NCI-H1436 treated with DMSO at 0.1 percent for 48 hours (cell line): ENCODE results near the gene RPP25.
A peak's percentile ranks its signal among the peaks of the same experiment; 100 is the strongest.
"Not testable (repeated sequence)": the region's sequence is repeated elsewhere in the genome, so short reads cannot be mapped to it uniquely, and the experiment has no call there.

Experiments
- DNase-seq: peaks from one replicate; lab custom pipeline; 2025; lab: John Stamatoyannopoulos, UW

RPP25 gene

GRCh38 chr15:74962671-74963070, 6.1 kb upstream of the RPP25 start:
- no peak for DNase-seq

GRCh38 chr15:74962219-74962618, 5.6 kb upstream of the RPP25 start:
- DNase-seq: no peak

GRCh38 chr15:74961616-74962015, 5.0 kb upstream of the RPP25 start:
- DNase-seq: no peak

- no peak for DNase-seq
Observed at GRCh38 chr15:74960995-74961588, 4.5 kb upstream of the RPP25 start.

- DNase-seq: no peak
Observed at GRCh38 chr15:74960286-74960685, 3.7 kb upstream of the RPP25 start.

GRCh38 chr15:74959586-74959939, 3.0 kb upstream of the RPP25 start:
- no peak for DNase-seq

GRCh38 chr15:74958908-74959585, 2.5 kb upstream of the RPP25 start:
- DNase-seq: peak; percentile 27

- DNase-seq: no peak
Observed at GRCh38 chr15:74958320-74958907, 1.8 kb upstream of the RPP25 start.

GRCh38 chr15:74957476-74958035, 984 bp upstream of the RPP25 start:
- DNase-seq: no peak

- no peak for DNase-seq
Observed at GRCh38 chr15:74955796-74956647, 550 bp downstream of the RPP25 start.

- no peak for DNase-seq
Observed at GRCh38 chr15:74955017-74955416, 1.6 kb downstream of the RPP25 start.

GRCh38 chr15:74954515-74954914, 2.1 kb downstream of the RPP25 start:
- DNase-seq: no peak

- no peak for DNase-seq
Observed at GRCh38 chr15:74951006-74951405, 5.6 kb downstream of the RPP25 start.

GRCh38 chr15:74950078-74950908, 6.3 kb downstream of the RPP25 start:
- peak; percentile 39 for DNase-seq

- DNase-seq: peak; percentile 87
Observed at GRCh38 chr15:74937590-74938371, 18.8 kb downstream of the RPP25 start, which contains the start of gene COX5A. COX5A (minus strand) TSS chr15:74938073; CDS start chr15:74938014, 59 bp downstream.

- DNase-seq: no peak
Observed at GRCh38 chr15:74937272-74937589, 19.3 kb downstream of the RPP25 start.

- not testable (repeated sequence) for DNase-seq
Observed at GRCh38 chr15:74935193-74935592, 21.4 kb downstream of the RPP25 start.

GRCh38 chr15:74933573-74933972, 23.0 kb downstream of the RPP25 start:
- no peak for DNase-seq

GRCh38 chr15:74928771-74929198, 27.8 kb downstream of the RPP25 start:
- DNase-seq: no peak

GRCh38 chr15:74924525-74924924, 32.0 kb downstream of the RPP25 start:
- DNase-seq: no peak

- no peak for DNase-seq
Observed at GRCh38 chr15:74920456-74920855, 36.1 kb downstream of the RPP25 start.
